HG03139 (cell line): Measurements from ENCODE around the gene MEGF9.
"Not testable (repeated sequence)": the region's sequence is repeated elsewhere in the genome, so short reads cannot be mapped to it uniquely, and the experiment has no call there.

Source experiments
- ATAC-seq: cut with Tn5 transposase; IDR thresholded peaks from one replicate; pipeline ENCODE4 v1.9.1; 2021; ENCODE audit not compliant: unreplicated experiment

Gene MEGF9

DNA sequence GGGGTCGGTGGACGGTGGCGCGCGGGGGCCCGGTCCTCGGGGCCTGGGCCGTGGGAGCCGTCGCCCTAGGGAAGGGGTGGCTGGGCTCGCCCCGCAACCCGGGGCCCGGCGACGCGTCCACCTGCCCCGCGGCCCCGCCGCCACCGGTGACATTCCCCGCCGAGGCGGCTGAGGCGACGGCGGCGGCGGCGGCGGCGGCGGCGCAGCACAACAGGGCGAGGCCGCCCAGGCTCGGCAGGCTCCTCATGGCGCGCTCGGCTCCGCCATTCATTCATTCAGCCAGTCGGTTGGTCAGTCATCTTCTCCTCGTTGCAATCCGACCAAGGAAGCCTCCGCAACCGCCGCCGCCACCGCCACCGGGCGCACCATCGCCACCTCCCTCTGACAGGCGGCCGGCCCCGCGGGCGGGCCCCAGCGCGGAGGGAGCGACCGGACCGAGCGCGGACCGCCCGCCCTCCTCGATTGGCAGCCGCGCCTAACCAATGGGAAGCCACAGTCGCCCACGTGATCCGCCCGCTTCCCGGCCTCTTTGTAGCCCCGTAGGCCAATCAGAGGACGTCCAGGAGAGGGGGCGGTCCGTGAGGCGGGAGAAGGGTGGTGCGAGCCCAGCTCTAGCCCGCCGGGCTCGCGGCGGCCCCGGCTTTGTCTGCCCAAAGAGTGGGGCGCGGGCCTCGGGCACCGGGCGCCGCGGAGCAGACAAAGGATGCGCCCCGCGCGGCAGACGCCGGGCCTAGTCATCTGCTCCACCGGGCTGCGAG lies at the start of gene MEGF9:
MEGF9 (minus strand) TSS at position 383 of the 758 bp plus-strand sequence; CDS start at position 271, 112 bp downstream.
- ATAC-seq: peak; percentile 93

DNA sequence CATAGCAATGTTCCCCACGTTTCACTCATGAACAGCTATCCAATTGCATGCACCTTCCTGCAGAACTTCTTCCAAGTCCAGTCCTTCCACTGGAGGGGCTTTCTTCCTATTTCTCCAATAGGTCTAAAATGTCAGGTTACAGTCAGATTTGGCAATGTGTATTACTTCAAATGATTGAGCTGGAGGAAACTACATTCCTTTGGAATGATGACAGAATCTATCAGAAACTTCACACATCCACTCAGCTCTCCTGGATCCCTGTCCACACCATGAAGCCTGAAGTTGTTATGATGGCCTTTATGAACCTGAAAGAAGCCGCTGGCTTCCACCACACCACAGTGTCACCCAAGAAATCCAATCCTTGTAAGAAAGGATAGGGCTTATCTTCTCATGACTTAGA lies 46.7 kb upstream of the MEGF9 start:
- ATAC-seq: no peak

DNA sequence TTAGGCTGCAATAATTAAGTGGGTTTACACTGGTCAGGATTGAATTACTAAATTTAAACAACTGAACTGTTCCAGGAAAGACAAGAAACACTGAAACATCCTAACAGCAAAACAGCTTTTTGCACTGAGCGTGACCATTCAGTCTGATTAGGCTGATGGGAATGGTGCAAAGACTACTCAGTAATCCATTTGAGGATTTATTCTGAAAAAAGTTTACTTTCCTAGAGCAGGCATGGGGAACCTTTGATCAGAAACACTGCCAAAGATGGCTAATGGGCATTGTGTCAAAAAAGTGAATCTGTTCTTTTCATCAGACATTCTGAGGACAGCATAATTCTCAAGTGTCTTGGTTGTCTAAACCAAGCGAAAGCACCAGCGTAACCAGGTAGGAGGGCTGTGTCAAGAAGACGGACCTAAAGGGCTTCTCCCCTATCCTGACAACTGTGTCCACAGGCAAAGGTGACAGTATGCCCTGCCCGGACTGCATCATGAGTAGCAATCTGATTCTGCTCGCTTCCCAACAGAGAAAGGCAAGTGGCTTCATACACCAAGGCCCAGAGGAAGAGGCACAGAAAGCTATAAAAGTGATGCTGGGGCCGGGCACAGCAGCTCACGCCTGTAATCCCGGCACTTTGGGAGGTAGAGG lies 45.6 kb upstream of the MEGF9 start:
- ATAC-seq: no peak

DNA sequence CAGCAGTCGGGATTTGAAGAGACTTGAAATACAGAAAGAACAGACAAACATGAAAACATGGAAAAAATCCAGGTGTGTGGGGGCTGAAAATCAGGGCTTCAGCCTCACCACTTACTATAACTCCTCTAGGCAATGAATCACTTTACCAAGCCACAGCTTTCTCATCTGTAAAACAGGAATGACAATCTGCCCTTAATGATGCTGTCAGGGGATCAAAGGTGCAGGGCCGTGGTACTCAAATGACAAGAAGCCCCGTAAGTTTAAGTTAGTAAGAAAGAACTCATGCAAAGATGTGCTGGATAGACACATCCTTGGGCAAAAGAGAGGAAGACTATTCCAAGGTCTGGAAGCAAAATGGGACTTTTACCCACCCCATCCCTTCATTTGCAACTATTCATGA lies 44.3 kb upstream of the MEGF9 start:
- no peak for ATAC-seq

DNA sequence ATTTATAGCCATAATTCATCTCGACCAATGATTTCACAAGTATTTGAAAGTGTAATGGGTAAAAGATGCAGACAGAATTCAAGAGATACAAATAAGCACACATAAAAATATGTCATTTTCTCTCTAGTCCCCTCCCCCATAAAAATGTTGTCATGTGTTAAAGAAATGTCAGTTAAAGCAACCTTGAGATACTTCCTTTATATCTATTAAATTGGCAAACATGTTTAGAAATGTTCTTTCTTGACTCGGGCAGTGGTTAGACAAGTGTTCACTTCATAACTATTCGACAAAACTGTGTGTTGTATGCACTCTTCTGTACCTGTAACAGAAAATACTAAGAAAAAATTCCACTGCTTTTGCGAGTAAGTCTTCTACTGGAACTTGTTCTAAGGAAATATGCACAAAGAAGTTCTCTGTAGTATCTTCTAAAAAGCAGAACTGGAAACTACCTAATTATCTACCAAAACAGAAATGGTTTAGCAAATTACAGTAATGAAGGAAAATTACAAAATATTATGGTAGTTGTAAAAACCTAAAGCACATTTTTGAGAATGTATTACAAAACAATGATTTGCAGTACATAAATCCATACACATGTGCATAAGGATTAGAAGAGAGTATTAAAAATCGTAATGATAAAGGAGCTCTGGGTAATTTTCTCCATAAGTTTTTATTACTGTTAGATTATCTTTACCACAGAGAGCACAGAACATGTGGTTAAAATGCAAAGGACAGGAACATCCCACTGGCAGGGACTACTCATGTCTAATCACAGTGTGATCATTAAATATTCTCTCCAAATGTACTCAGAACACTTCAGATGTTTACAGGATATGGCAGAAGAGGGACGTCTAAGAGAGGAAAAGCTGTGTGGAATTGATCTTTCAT lies 43.0 kb upstream of the MEGF9 start:
- ATAC-seq: no peak

DNA sequence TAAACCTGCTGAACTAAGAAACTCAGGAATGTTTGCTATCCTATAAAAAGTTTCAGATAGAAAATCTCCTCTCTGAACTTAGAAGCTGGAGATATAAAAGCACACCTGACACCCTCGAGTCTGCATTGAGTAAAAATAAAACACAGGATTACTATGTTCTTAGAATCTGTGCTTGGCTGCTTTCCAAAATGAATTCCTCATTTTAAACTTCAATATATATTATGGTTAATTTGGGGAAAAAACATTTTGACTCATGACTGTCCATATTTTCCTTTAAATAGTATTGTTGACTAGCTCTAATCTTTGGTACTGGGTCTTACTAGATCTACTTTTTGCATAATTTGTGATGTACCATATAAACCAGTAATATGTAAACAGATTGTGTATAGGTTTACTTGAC lies 42.3 kb upstream of the MEGF9 start:
- no peak for ATAC-seq

DNA sequence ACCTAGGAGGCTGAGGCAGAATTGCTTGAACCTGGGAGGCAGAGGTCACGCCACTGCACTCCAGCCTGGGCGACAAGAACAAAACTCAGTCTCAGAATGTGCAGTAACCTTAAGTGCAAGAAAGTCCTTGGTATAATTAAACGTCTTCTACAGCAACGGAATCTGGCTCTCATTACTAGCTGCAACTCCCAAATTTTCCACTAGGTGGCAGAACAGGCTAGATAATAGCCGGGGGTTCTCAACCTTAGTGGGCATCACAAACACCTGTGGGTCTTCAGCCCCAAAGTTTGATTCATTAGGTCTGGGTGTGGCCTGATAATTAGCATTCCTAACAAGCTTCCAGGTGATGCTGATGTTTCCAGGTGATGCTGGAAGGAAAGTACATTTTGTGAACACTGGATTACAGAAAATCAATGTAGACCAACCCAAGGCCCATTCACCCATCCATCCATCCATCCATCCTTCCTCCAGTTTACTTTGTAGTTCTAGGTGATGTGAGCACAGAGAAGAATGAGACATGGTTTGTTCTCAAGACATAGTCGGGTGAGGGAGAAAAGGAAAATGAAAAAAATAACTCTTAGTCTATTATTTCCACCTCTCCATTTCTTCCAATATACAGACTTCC lies 41.7 kb upstream of the MEGF9 start:
- no peak for ATAC-seq

DNA sequence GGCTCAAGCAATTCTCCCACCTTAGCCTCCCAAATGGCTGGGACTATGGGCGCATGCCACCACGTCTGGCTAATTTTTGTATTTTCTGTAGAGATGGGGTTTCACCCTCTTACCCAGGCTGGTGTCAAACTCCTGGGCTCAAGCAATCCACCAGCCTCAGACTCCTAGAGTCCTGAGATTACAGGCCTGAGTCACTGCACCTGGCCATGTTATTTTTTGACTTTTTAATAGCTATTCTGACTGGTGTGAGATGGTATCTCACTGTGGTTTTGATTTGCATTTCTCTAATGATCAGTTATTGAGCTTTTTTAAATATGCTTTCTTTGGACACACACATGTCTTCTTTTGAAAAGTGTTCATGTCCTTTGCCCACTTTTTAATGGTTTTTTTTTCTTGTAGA lies 40.8 kb upstream of the MEGF9 start:
- ATAC-seq: peak; percentile 66

DNA sequence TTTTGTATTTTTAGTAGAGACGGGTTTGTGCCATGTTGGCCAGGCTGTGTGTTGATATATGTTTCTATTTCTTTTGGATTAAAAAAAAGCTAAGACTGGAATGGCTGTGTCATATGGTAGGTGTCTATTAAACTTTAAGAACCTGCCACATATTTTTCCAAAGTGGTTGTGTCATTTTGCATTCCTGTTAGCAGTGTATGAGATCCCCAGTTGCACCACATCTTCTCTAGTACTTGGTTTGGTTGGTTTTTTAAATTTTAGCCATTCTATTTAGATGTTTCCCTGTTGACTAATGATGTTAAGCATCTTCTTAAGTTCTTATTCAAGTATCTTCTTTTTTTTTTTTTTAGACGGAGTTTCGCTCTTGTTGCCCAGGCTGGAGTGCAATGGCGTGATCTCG lies 36.2 kb upstream of the MEGF9 start:
- ATAC-seq: no peak

DNA sequence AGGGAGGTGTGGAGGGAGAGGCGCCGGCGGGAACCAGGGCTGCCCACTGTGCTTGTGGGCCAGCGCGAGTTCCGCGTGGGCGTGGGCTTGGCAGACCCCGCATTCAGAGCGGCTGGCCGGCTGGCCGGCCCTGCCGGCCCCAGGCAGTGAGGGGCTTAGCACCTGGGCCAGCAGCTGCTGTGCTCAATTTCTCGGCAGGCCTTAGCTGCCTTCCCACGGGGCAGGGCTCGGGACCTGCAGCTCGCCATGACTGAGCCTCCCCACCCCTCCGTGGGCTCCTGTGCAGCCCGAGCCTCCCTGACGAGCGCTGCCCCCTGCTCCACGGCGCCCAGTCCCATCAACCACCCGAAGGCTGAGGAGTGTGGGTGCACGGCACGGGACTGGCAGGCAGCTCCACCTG lies 32.1 kb upstream of the MEGF9 start:
- not testable (repeated sequence) for ATAC-seq

DNA sequence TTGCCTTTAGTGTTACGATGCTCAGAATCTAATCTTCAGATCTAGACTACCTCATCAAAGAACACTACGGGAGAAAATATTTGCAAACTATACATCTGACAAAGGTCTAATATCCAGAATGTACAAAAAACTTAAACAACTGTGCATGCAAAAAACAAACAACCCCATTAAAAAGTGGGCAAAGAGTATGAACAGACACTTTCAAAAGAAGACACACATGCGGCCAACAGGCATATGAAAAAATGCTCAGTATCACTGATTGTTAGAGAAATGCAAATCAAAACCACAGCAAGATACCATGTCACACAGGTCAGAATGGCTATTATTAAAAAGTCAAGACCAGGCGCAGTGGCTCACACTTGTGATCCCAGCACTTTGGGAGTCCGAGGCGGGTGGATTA lies 31.0 kb upstream of the MEGF9 start:
- ATAC-seq: no peak

DNA sequence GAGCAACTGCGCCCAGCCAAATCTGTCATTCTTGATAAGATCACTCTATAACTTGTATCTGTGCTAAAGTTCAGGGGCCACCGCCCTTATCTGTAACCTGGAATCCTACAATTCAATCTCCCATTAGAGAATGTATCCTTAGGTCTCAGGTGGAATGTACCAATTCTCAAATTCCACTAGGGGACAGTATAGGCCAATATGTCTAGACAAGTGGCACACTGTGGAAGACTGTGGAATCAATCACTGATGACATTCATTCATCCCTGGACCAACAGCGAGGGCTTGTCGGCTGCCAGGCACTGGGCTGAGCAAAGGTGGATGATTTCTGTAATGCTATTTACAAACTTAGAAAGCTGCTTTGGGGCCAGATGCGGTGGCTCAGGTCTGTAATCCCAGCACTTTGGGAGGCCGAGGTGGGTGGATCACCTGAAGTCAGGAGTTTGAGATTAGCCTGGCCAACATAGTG lies 28.7 kb upstream of the MEGF9 start:
- no peak for ATAC-seq

DNA sequence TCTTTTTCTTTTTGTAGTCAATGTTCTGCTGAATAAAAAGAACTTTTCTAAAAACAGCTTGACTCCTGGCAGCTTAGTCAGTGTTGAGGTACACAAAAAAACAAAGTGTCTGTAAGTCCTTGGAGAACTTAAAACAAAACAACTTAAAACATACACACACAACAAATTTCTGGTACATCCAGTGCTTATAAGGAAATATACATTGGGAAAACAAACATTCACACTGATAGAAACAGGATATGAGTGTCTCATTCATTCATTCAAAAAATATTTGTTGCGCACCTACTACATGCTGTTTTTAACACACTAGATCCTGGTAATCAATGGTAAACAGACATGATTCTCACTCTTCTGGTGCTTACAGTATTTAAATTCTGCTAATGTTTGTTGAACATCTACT lies 27.4 kb upstream of the MEGF9 start:
- ATAC-seq: no peak

DNA sequence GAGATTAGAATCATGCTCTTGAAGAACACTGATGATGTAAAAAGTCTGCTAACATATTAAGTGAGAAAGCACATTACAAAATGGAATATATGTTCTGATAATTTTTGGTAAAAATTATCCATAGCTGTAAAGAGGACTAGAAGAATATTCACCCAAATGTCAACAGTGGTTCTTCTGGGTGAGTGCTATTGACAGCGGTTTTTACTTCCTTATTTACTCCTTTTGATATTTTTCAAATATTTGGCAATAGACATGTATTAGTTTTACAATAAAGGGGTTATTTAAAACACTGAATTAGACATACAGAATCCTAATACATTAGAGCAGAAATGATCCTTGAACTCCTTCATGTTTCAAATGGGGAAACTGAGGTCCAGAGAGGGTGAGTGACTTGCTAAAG lies 26.9 kb upstream of the MEGF9 start:
- ATAC-seq: no peak

DNA sequence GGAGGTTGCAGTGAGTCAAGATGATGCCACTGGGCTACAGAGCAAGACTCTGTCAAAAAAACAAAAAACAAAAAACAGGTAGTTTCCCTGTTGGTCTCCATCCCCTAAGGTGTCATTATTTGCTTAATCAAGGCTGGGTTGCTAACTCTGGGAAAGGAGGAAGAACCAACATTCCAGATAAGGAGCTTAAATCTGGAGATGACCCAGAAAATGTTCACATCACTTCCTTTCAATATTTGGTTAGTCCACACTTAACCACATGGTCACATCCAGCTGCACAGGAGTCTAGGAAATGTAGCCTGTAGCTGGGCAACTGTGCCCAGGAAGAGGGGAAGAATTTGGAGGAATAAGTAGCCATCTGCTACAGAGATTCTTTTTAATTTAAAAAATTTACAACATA lies 25.9 kb upstream of the MEGF9 start:
- ATAC-seq: no peak

DNA sequence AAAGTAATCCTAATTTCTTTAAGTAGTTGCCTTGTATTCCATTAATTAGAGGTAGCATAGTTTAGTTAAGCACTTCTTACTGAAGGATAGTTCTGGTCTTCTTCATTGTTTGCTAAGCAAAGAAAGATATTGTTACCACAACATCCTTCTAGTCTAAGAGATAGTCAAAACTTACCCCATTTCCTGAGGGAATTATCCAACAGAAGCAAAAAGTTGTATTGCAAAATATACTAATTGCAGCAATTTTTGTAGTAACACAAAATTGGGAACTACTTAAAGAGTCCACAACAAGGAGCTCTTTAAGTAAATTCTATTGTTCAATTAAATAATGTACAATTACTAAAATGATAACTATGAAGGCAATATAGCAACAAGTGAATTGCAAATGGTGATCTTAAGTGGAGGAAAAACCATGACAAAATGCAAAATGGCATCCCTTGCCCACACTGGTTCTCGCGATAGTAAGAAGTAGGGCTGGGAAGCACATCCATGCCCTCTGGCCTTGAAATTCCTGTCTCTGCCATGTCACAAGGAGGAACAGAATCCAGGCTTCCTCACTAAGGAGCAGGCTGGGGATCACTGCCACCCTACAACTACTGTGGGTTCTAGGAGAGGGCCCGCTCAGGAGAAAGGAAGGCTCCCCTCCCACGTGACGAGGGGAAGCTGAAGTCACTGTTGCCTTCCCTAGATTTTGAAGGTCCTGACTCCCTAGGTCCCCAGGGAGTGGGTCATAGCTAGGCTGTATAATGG lies 23.3 kb upstream of the MEGF9 start:
- no peak for ATAC-seq

DNA sequence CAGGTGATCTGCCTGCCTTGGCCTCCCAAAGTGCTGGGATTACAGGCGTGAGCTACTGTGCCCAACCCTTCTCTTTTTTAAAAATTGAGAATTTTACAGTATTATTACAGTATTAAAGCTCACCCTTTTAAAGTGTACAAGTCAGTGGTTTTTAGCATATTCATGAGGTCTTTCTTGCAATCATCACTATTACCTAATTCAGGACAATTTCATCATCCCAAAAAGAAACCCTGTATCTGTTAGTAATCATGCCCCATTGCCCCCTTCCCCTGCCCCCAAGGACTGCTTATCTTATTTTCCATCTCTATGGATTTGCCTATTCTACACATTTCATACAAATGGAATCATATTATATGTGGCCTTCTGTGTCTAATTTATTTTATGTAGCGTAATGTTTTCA lies 22.6 kb upstream of the MEGF9 start:
- ATAC-seq: no peak

DNA sequence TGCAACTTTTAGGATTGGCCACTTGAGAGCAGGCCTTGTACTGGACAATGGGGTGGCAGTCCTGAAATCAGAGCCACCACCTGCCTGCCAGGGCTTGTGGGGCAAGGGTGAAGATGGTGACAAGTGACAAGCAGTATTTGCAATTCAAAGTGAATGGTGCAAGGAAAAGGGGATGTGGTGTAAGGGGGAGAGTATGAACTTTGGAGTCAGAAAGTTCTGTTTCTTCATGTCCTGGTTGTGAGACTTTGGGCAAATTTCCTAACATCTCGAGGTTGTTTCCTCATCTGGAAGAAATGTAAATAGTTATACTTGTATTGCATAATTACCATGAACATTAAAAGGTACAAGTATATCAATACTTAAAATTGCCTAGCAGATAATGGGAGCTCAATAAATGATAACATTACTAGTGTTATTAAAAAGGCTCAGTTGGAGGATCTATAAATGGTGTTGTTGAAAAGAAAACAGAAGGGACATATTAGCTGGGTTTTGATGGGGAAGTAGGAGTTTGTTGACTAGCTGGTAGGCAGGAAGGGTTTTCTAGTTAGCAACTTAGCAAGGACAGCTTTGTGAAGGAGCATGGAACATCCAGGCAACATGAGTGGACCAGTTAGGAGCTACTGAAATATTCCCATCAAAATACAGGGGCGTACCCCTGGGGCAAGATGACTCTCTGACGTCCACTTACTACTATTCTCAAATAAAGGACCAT lies 21.3 kb upstream of the MEGF9 start:
- ATAC-seq: no peak

DNA sequence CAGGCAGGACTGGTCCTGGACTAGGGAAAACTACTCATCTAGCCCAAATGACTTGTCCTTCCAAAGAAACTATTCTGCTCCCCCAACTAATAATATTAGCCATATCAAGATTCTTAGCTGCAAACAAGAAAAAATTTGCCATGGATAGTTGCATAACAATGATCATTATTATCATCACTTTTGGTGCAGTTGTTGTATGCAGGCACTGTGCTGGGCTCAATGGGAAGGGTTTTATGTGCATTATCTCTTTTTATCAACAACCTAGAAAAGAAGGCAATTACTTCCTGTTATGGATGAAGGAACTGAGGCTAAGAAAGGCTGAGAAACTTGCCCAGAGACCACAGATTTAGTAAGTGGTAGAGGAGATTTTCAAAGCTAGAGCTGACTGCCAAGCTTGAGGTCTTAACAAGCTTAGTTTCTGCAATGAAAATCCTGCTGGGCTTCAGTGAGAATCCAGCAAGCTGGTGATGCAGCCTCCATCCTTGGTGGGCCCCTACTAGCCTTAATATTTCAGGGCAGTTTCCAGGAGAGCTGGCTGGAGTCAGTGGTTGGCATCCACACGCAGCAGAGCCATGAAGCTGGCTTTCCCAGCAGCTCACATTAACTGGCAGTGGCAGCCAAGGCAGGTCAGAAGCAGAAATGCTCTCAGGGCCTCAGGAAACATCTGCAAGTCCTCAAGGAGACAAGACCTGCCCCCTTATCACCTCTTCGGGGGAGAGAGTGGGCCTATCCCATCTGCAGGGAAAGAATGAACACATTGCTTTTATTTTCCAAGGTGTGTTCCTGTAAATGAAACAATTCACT lies 20.5 kb upstream of the MEGF9 start:
- no peak for ATAC-seq
